K562 (cell line): ENCODE results near the gene TRMU. TPM values are rescaled to one million over a fixed set of nuclear protein-coding genes. Genes with fewer than 3 reads are reported as not detected.

ENCODE experiments used
- ATAC-seq: fragments of 200-7000 bp; cut with Tn5 transposase; 3 replicates; pipeline ENCODE4 v1.9.1; 2020; ENCODE audit warnings: moderate library complexity
- BruUV-seq: library from RNA; stranded (reverse); fragments of 400-500 nt; replicated peaks from 2 replicates; lab custom pipeline; 2021; lab: Mats Ljungman, UMichigan
- CTCF ChIA-PET: fragments of 300-600 bp; formaldehyde crosslinking; extraction: SDS; loops from one replicate; lab custom pipeline; 2021; ENCODE audit warnings: low intra/inter-chr PET ratio; lab: Yijun Ruan, JAX
- POLR2A ChIA-PET: fragments of 300-600, 350-650 bp; sonication (Branson Sonifier 250); formaldehyde crosslinking; extraction: SDS; loops from one replicate; lab custom pipeline; 2021; ENCODE audit warnings: antibody characterized with exemption, inconsistent platforms; lab: Yijun Ruan, JAX
- DNase-seq, 4 experiments: peaks; one replicate each; pipeline versions ENCODE4 v3.0.0 to v3.0.0-alpha.2; 2011 to 2018; ENCODE audit warnings: low spot score in 3 of 4, mixed read lengths in 3 of 4; ENCODE audit errors: extremely low read depth in 1 of 4
- FAIRE-seq: peaks from 2 replicates; lab custom pipeline; 2011; peaks lifted over from hg19 to GRCh38; lab: Jason Lieb, UNC
- H2AFZ ChIP-seq: 2 replicates; pipeline ENCODE4 v1.6.0; 2011; ENCODE audit warnings: low read depth, low read length, control low read depth, inconsistent platforms
- H3K27ac ChIP-seq: fragments of 200-600 bp; 3 replicates; pipeline ENCODE4 v1.8.0; 2011; ENCODE audit warnings: low read depth, mild to moderate bottlenecking, control low read depth, inconsistent platforms, low read length, moderate library complexity, mixed read lengths; ENCODE audit errors: extremely low read depth
- H3K27me3 ChIP-seq, 2 experiments: fragments of 300-600 bp in 1 of 2; 2 replicates in 1 of 2; 3 replicates in 1 of 2; pipeline versions ENCODE4 v1.6.0 to v1.8.0; 2011; ENCODE audit warnings: inconsistent platforms in 2 of 2, low read length in 2 of 2, mild to moderate bottlenecking in 1 of 2, mixed read lengths in 1 of 2, moderate library complexity in 1 of 2; ENCODE audit not compliant: control insufficient read depth in 2 of 2, insufficient read depth in 2 of 2
- H3K36me3 ChIP-seq: fragments of 300-600 bp; 3 replicates; pipeline ENCODE4 v1.8.0; 2011; ENCODE audit warnings: mild to moderate bottlenecking, low read length, inconsistent platforms; ENCODE audit not compliant: control insufficient read depth, insufficient read depth
- H3K4me1 ChIP-seq, 2 experiments: fragments of 200-600 bp in 1 of 2; replicated peaks in 1 of 2; 2 replicates in 1 of 2; 3 replicates in 1 of 2; pipeline versions ENCODE4 v1.5.1 to v1.8.0; 2011; ENCODE audit warnings: inconsistent platforms in 2 of 2, low read length in 2 of 2, mild to moderate bottlenecking in 1 of 2, mixed read lengths in 1 of 2, moderate library complexity in 1 of 2; ENCODE audit not compliant: control insufficient read depth in 2 of 2, insufficient read depth in 2 of 2
- H3K4me2 ChIP-seq: 2 replicates; pipeline ENCODE4 v1.6.1; 2011; ENCODE audit warnings: low read length, control low read depth, inconsistent platforms, mixed read lengths; ENCODE audit not compliant: insufficient read depth
- H3K4me3 ChIP-seq: fragments of 200-600 bp; sonication (generic), shearing (Covaris generic); 2 replicates; pipeline ENCODE4 v1.5.1; 2016; ENCODE audit warnings: control low read depth, inconsistent platforms
- H3K79me2 ChIP-seq: fragments of 200-600 bp; 3 replicates; pipeline ENCODE4 v1.8.0; 2011; ENCODE audit warnings: low read length, inconsistent platforms; ENCODE audit not compliant: control insufficient read depth, insufficient read depth
- H3K9ac ChIP-seq, 2 experiments: 2 replicates each; pipeline versions ENCODE4 v1.6.0 to v1.6.1; 2011; ENCODE audit warnings: low read depth in 2 of 2, low read length in 2 of 2, control low read depth in 1 of 2, inconsistent platforms in 1 of 2, mild to moderate bottlenecking in 1 of 2, mixed read lengths in 1 of 2; ENCODE audit not compliant: insufficient read depth in 1 of 2
- H3K9me1 ChIP-seq: one replicate; pipeline ENCODE4 v1.6.0; 2011; ENCODE audit warnings: inconsistent platforms, mild to moderate bottlenecking, low read length, moderate library complexity; ENCODE audit not compliant: control insufficient read depth, insufficient read depth
- H3K9me3 ChIP-seq: replicated peaks from 2 replicates; pipeline ENCODE4 v1.5.1; 2011; ENCODE audit warnings: low read depth, low read length, inconsistent platforms; ENCODE audit not compliant: control insufficient read depth, insufficient read depth
- H4K20me1 ChIP-seq: replicated peaks from 2 replicates; pipeline ENCODE4 v1.6.1; 2011; ENCODE audit warnings: low read length, inconsistent platforms, mixed read lengths; ENCODE audit not compliant: control insufficient read depth, insufficient read depth
- BRD9 ChIP-seq: fragments of 450-650 bp; IDR thresholded peaks from 2 replicates; pipeline ENCODE4 v1.6.1; 2018; ENCODE audit warnings: low read depth; ENCODE audit not compliant: partially characterized antibody
- CTCFL ChIP-seq: IDR thresholded peaks from 2 replicates; pipeline ENCODE4 v1.6.1; 2011; ENCODE audit warnings: borderline replicate concordance, low read depth, mild to moderate bottlenecking, moderate library complexity, low read length; ENCODE audit not compliant: insufficient read depth, poor library complexity, severe bottlenecking
- HMG20A ChIP-seq: fragments of 450-650 bp; formaldehyde crosslinking; conservative IDR thresholded peaks from 2 replicates; pipeline ENCODE4 v1.4.0; 2020; ENCODE audit warnings: mild to moderate bottlenecking, mixed read lengths
- MAZ ChIP-seq, 2 experiments: fragments of 450-650 bp in 1 of 2; sonication (generic) in 1 of 2; formaldehyde crosslinking; IDR thresholded peaks in 1 of 2; conservative IDR thresholded peaks in 1 of 2; 2 replicates each; pipeline versions ENCODE4 v1.4.0 to v1.5.0; 2020; ENCODE audit warnings: mild to moderate bottlenecking in 1 of 2, missing genetic modification reagents in 1 of 2
- MCM5 ChIP-seq: fragments of 450-650 bp; IDR thresholded peaks from 2 replicates; pipeline ENCODE4 v1.6.1; 2016; ENCODE audit warnings: low read depth
- MNT ChIP-seq, 2 experiments: fragments of 450-650 bp; conservative IDR thresholded peaks; 2 replicates each; pipeline ENCODE4 v1.6.1; 2017; ENCODE audit warnings: mild to moderate bottlenecking in 2 of 2, moderate library complexity in 2 of 2
- NFXL1 ChIP-seq: fragments of 450-650 bp; formaldehyde crosslinking; IDR thresholded peaks from 2 replicates; pipeline ENCODE4 v1.4.0; 2021; ENCODE audit warnings: mild to moderate bottlenecking
- POLR2AphosphoS2 ChIP-seq: IDR thresholded peaks from 2 replicates; pipeline ENCODE4 v1.6.1; 2012; ENCODE audit warnings: low read length, improper control_type of control experiment
- RBM15 ChIP-seq: fragments of 200-400 bp; formaldehyde crosslinking; IDR thresholded peaks from 2 replicates; pipeline ENCODE4 v1.6.1; 2018; ENCODE audit warnings: mild to moderate bottlenecking, low read length, moderate library complexity; ENCODE audit not compliant: insufficient read depth
- SNIP1 ChIP-seq: fragments of 450-650 bp; IDR thresholded peaks from 2 replicates; pipeline ENCODE4 v1.7.1; 2017; ENCODE audit warnings: low read depth, mild to moderate bottlenecking
- ZHX1 ChIP-seq: fragments of 150-350 bp; conservative IDR thresholded peaks from 2 replicates; pipeline ENCODE4 v1.6.1; 2014; ENCODE audit warnings: low read length
- ZNF639 ChIP-seq, 2 experiments: fragments of 200-800 bp in 1 of 2; sonication (Bioruptor generic) in 1 of 2; sonication (generic) in 1 of 2; formaldehyde crosslinking in 1 of 2; IDR thresholded peaks in 1 of 2; conservative IDR thresholded peaks in 1 of 2; 2 replicates each; pipeline versions ENCODE4 v1.5.0 to v1.6.1; 2016 to 2020; ENCODE audit warnings: missing compliant biosample characterization in 1 of 2, missing genetic modification characterization in 1 of 2, missing genetic modification reagents in 1 of 2
- WGBS: fragments of 100-300 bp; shearing (Covaris generic); methylation state at CpG from one replicate; pipeline ENCODE4 v1.1.6; 2016; ENCODE audit warnings: low coverage, mixed read lengths; ENCODE audit not compliant: insufficient coverage; ENCODE audit errors: missing lambda C conversion rate; 5-methylcytosine and 5-hydroxymethylcytosine counted together
- in situ Hi-C: fragments of 300-500 bp; cut with MboI; formaldehyde crosslinking; loops from 4 replicates; pipeline ENCODE4 v1.15.0; 2018; ENCODE audit warnings: inconsistent platforms, mixed read lengths
- intact Hi-C: fragments of 100-400 bp; cut with micrococcal nuclease; formaldehyde crosslinking; loops from 2 replicates; pipeline ENCODE4 v1.14.2; 2022
- polyA plus RNA-seq, 8 experiments: library from polyadenylated mRNA; depleted of rRNA in 4 of 8; stranded (reverse) in 5 of 8; unstranded in 3 of 8; fragments of >200 nt; fragmentation: Nextera tagmentation in 2 of 8; fragmentation: Illumina TruSeq in 1 of 8; extraction: Ambion mirVana in 2 of 8; extraction: Trizol in 1 of 8; gene quantifications; 2 replicates each; pipeline versions ENCODE4 v1.2.1 to v1.2.3, GENCODE V29; 2011 to 2014; ENCODE audit warnings: inconsistent platforms in 1 of 8, missing spikeins in 1 of 8
- total RNA-seq, 7 experiments: library from RNA; depleted of rRNA in 6 of 7; stranded (reverse); fragments of >200 nt in 6 of 7; fragmentation: Illumina TruSeq in 2 of 7; extraction: Trizol in 2 of 7; gene quantifications; 2 replicates each; pipeline versions ENCODE4 v1.2.1 to v1.2.3, GENCODE V29; 2011 to 2021; ENCODE audit warnings: low replicate concordance in 1 of 7

TRMU gene
- total and polyA plus RNA-seq, 9 of the 15 experiments (the other 6 are each of a cell fraction or from before 2014, with no cell fraction given) = 2.3 to 49.9 (median 35.3) TPM

- no peak for DNase-seq
- H3K79me2 ChIP-seq = no peaks in the 10 kb centered on the region
- ChIA-PET CTCF (no interaction called here), POLR2A (interaction anchor here (0.5 to 0.6 kb wide), 2 partner anchors 30 to 246 kb away, joined by 3 read pairs; no protein-coding TSS in a partner anchor)
- H3K4me3 ChIP-seq = no peak overlapping the region
- peaks cover 6% of the 10 kb centered on the region for H4K20me1 ChIP-seq
- no peak for ATAC-seq
- H3K36me3 ChIP-seq = no peaks in the 10 kb centered on the region
- no peak overlapping the region for H2AFZ ChIP-seq
- H3K4me2 ChIP-seq = no peak overlapping the region
- H3K27ac ChIP-seq = no peak overlapping the region
- in situ Hi-C loops (loop anchor here (5.0 kb wide), 1 partner anchor 176 kb away; no protein-coding TSS in a partner anchor), intact Hi-C loops (no loop called here)
- no peaks in the 10 kb centered on the region for H3K9me1 ChIP-seq
- BruUV-seq = no TSS peak
- H3K9ac ChIP-seq = no peak overlapping the region
- no peak for FAIRE-seq
- no peaks in the 10 kb centered on the region for H3K9me3 ChIP-seq
- peaks cover 4 to 52% of the 10 kb centered on the region in 2 experiments; a peak in 4 of 5 replicates for H3K27me3 ChIP-seq
- peaks cover 0 to 35% of the 10 kb centered on the region in 2 experiments; a peak in 2 of 5 replicates for H3K4me1 ChIP-seq
- 50% methylated on average over 1 of the region's 19 CpGs for WGBS
- no peak for TF ChIP-seq MCM5
- TF ChIP-seq MAZ (CRISPR knock-in tag; conservative IDR thresholded peaks at IDR 0.05 in 1 of 2, IDR thresholded peaks at IDR 0.05 in 1 of 2) = no peak
- TF ChIP-seq ZNF639 (CRISPR knock-in tag; conservative IDR thresholded peaks at IDR 0.05 in 1 of 2, IDR thresholded peaks at IDR 0.05 in 1 of 2) = no peak
- TF ChIP-seq CTCFL = no peak
- no peak for TF ChIP-seq MNT (conservative IDR thresholded peaks at IDR 0.05)
- no peak for TF ChIP-seq POLR2AphosphoS2
- no peak for TF ChIP-seq RBM15
- no peak for TF ChIP-seq HMG20A (CRISPR knock-in tag)
- TF ChIP-seq BRD9 = no peak
- no peak for TF ChIP-seq ZHX1
- no peak for TF ChIP-seq NFXL1
- TF ChIP-seq SNIP1 = no peak
Observed at GRCh38 chr22:46366327-46366731, 30.8 kb downstream of the TRMU start.
